ENCODE data around the gene ARMC3. TPM values are rescaled to one million over a fixed set of nuclear protein-coding genes. Genes with fewer than 3 reads are reported as not detected.

The ARMC3 gene
- total and polyA plus RNA-seq, 5 donors from 2014 or later: 1.4 TPM; not detected in 4

DNA sequence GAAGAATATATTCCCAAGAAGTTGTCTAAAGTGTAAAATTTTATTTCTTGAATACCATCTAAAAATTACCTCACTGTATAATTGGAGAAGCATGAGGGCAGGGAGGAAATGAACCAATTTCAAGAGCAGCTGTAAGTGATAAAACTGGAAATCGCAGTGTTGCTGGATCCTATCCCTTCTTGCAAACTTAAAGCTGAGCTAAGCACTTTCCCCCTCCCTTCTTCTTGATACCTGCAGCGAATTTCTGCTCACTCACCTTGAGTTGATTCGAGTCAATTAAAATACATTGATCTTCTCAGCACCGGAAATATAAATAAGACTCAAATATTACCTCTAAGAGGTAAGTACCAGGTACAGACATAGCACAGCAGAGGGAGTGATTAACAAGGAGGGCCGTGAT lies 65.5 kb downstream of the ARMC3 start:
- peaks cover 10% of the 10 kb centered on the region for H3K27me3 ChIP-seq (ENCODE audit: control insufficient read depth, insufficient read depth, low read length)
- no peaks in the 10 kb centered on the region for H3K36me3 Mint-ChIP-seq
- peaks cover 0 to 12% (median 11%) of the 10 kb centered on the region in 4 donors for H3K4me1 Mint-ChIP-seq
- ATAC-seq (ENCODE audit: low read depth in 2 of 2) (no peak), DNase-seq (no peak)
- no peak overlapping the region for H3K4me3 ChIP-seq (ENCODE audit: low read depth, low read length)
- no peak overlapping the region for H3K27ac Mint-ChIP-seq
- H3K9me3 Mint-ChIP-seq: no peaks in the 10 kb centered on the region
- H3K36me3 ChIP-seq (ENCODE audit: control insufficient read depth, insufficient read depth, low read length): no peaks in the 10 kb centered on the region
- peaks cover 38% of the 10 kb centered on the region for H3K27me3 Mint-ChIP-seq
- no peaks in the 10 kb centered on the region for H3K9me3 ChIP-seq (ENCODE audit: control insufficient read depth in 2 of 2, low read length in 2 of 2)
- no peak overlapping the region for H3K4me3 Mint-ChIP-seq
- H3K4me1 ChIP-seq (ENCODE audit: control insufficient read depth, insufficient read depth, low read length, poor library complexity, severe bottlenecking): peaks cover 4% of the 10 kb centered on the region
- H3K27ac ChIP-seq (ENCODE audit: insufficient read depth, low read length, poor library complexity, severe bottlenecking): no peak overlapping the region

- DNase-seq (no peak), ATAC-seq (ENCODE audit: low read depth in 2 of 2) (no peak)
- Histone ChIP-seq H3K27me3 (ENCODE audit: control insufficient read depth, insufficient read depth, low read length) (peaks cover 7% of the 10 kb centered on the region), H3K27ac (ENCODE audit: insufficient read depth, low read length, poor library complexity, severe bottlenecking) (no peak overlapping the region), H3K4me3 (ENCODE audit: low read depth, low read length) (no peak overlapping the region), H3K9me3 (ENCODE audit: control insufficient read depth in 2 of 2, low read length in 2 of 2) (no peaks in the 10 kb centered on the region), H3K4me1 (ENCODE audit: control insufficient read depth, insufficient read depth, low read length, poor library complexity, severe bottlenecking) (peaks cover 3% of the 10 kb centered on the region), H3K36me3 (ENCODE audit: control insufficient read depth, insufficient read depth, low read length) (no peaks in the 10 kb centered on the region)
- Mint-ChIP-seq H3K4me3 (no peak overlapping the region), H3K27ac (peak overlapping the region in 1 of 3 donors; percentile 16), H3K4me1 (peaks cover 0 to 2% (median 1%) of the 10 kb centered on the region in 4 donors), H3K9me3 (peaks cover 0 to 1% (median 0%) of the 10 kb centered on the region in 7 donors), H3K36me3 (no peaks in the 10 kb centered on the region), H3K27me3 (peaks cover 44% of the 10 kb centered on the region)
These were observed 69.2 kb downstream of the ARMC3 start for GRCh38 chr10:22997096-22997495.

- no peaks in the 10 kb centered on the region for H3K4me1 ChIP-seq (ENCODE audit: control insufficient read depth, insufficient read depth, low read length, poor library complexity, severe bottlenecking)
- ATAC-seq (ENCODE audit: low read depth in 2 of 2) (no peak), DNase-seq (no peak)
- no peaks in the 10 kb centered on the region for H3K36me3 Mint-ChIP-seq
- peaks cover 10% of the 10 kb centered on the region for H3K27me3 ChIP-seq (ENCODE audit: control insufficient read depth, insufficient read depth, low read length)
- H3K9me3 Mint-ChIP-seq: peaks cover 0 to 1% (median 0%) of the 10 kb centered on the region in 7 donors
- H3K36me3 ChIP-seq (ENCODE audit: control insufficient read depth, insufficient read depth, low read length): no peaks in the 10 kb centered on the region
- no peak overlapping the region for H3K27ac Mint-ChIP-seq
- peaks cover 50% of the 10 kb centered on the region for H3K27me3 Mint-ChIP-seq
- H3K27ac ChIP-seq (ENCODE audit: insufficient read depth, low read length, poor library complexity, severe bottlenecking): no peak overlapping the region
- H3K4me3 ChIP-seq (ENCODE audit: low read depth, low read length): no peak overlapping the region
- no peak overlapping the region for H3K4me3 Mint-ChIP-seq
- no peaks in the 10 kb centered on the region for H3K9me3 ChIP-seq (ENCODE audit: control insufficient read depth in 2 of 2, low read length in 2 of 2)
- no peaks in the 10 kb centered on the region for H3K4me1 Mint-ChIP-seq
These were observed 70.2 kb downstream of the ARMC3 start for GRCh38 chr10:22998091-22998490.

DNA sequence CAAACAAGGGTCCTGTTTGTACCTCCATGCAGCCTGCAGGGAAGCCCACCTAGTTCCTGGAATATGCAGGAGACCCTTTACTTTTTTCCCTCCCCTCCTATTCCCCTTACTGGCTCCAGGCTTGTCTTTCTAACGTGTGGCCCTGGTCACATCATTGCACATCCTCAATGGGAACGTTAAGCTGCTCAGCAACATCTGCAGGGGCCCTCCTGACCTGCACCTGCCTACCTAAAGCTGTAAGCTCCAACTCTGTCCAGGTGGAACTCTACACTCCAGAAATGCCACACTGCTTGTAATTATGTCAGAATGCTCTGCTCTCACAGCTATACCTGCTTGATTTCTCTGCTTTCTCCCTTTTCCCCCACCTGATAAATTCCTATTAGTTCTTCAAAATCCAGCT lies 72.1 kb downstream of the ARMC3 start:
- no peaks in the 10 kb centered on the region for H3K36me3 ChIP-seq (ENCODE audit: control insufficient read depth, insufficient read depth, low read length)
- DNase-seq (no peak), ATAC-seq (ENCODE audit: low read depth in 2 of 2) (no peak)
- H3K27me3 Mint-ChIP-seq: peaks cover 56% of the 10 kb centered on the region
- H3K27me3 ChIP-seq (ENCODE audit: control insufficient read depth, insufficient read depth, low read length): peaks cover 15% of the 10 kb centered on the region
- H3K4me3 ChIP-seq (ENCODE audit: low read depth, low read length): no peak overlapping the region
- no peaks in the 10 kb centered on the region for H3K4me1 Mint-ChIP-seq
- H3K4me3 Mint-ChIP-seq: no peak overlapping the region
- H3K27ac Mint-ChIP-seq: no peak overlapping the region
- H3K27ac ChIP-seq (ENCODE audit: insufficient read depth, low read length, poor library complexity, severe bottlenecking): no peak overlapping the region
- peaks cover 0 to 5% (median 0%) of the 10 kb centered on the region in 7 donors for H3K9me3 Mint-ChIP-seq
- H3K9me3 ChIP-seq (ENCODE audit: control insufficient read depth in 2 of 2, low read length in 2 of 2): no peaks in the 10 kb centered on the region
- no peaks in the 10 kb centered on the region for H3K4me1 ChIP-seq (ENCODE audit: control insufficient read depth, insufficient read depth, low read length, poor library complexity, severe bottlenecking)
- no peaks in the 10 kb centered on the region for H3K36me3 Mint-ChIP-seq

DNA sequence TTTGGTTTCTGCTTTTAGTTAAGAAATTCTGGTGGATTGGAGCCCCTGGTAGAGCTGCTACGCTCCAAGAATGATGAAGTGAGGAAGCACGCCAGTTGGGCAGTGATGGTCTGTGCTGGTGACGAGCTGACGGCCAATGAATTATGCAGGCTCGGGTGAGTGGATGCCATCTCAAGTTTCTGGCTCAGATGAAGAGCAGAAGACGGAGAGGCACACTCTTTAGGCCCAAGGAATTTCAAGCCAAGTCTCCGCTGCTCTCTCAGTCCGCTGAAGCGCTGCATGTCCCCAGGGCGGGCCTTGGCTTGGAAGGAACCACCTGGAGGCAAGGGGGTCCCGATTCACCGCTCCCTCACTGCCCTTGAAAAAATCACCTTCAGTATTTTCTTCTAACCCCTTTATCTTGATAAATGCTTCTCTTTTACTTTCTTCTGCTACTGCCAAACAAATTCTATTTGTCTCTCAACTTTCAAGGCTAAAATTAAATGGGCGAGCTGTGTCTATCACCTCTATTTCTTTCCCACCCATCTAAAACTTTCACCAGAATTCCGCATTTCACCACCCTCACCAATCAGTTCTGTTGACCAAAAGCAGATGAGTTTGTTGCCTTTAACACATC lies 74.2 kb downstream of the ARMC3 start:
- no peaks in the 10 kb centered on the region for H3K36me3 Mint-ChIP-seq
- H3K9me3 ChIP-seq (ENCODE audit: control insufficient read depth in 2 of 2, low read length in 2 of 2): no peaks in the 10 kb centered on the region
- no peak overlapping the region for H3K27ac ChIP-seq (ENCODE audit: insufficient read depth, low read length, poor library complexity, severe bottlenecking)
- H3K36me3 ChIP-seq (ENCODE audit: control insufficient read depth, insufficient read depth, low read length): no peaks in the 10 kb centered on the region
- H3K4me1 ChIP-seq (ENCODE audit: control insufficient read depth, insufficient read depth, low read length, poor library complexity, severe bottlenecking): no peaks in the 10 kb centered on the region
- DNase-seq (no peak), ATAC-seq (ENCODE audit: low read depth in 2 of 2) (no peak)
- no peak overlapping the region for H3K27ac Mint-ChIP-seq
- no peak overlapping the region for H3K4me3 Mint-ChIP-seq
- peaks cover 51% of the 10 kb centered on the region for H3K27me3 Mint-ChIP-seq
- peaks cover 10% of the 10 kb centered on the region for H3K27me3 ChIP-seq (ENCODE audit: control insufficient read depth, insufficient read depth, low read length)
- H3K9me3 Mint-ChIP-seq: peaks cover 0 to 5% (median 0%) of the 10 kb centered on the region in 7 donors
- no peak overlapping the region for H3K4me3 ChIP-seq (ENCODE audit: low read depth, low read length)
- H3K4me1 Mint-ChIP-seq: no peaks in the 10 kb centered on the region

GRCh38 chr10:23005150-23005549 lies 77.3 kb downstream of the ARMC3 start:
- no peak overlapping the region for H3K27ac Mint-ChIP-seq
- Histone ChIP-seq H3K27me3 (ENCODE audit: control insufficient read depth, insufficient read depth, low read length) (peaks cover 8% of the 10 kb centered on the region), H3K4me1 (ENCODE audit: control insufficient read depth, insufficient read depth, low read length, poor library complexity, severe bottlenecking) (no peaks in the 10 kb centered on the region), H3K4me3 (ENCODE audit: low read depth, low read length) (no peak overlapping the region), H3K27ac (ENCODE audit: insufficient read depth, low read length, poor library complexity, severe bottlenecking) (no peak overlapping the region), H3K36me3 (ENCODE audit: control insufficient read depth, insufficient read depth, low read length) (no peaks in the 10 kb centered on the region), H3K9me3 (ENCODE audit: control insufficient read depth in 2 of 2, low read length in 2 of 2) (no peaks in the 10 kb centered on the region)
- peaks cover 0 to 4% (median 0%) of the 10 kb centered on the region in 7 donors for H3K9me3 Mint-ChIP-seq
- DNase-seq (no peak), ATAC-seq (ENCODE audit: low read depth in 2 of 2) (no peak)
- H3K4me1 Mint-ChIP-seq: no peaks in the 10 kb centered on the region
- H3K36me3 Mint-ChIP-seq: no peaks in the 10 kb centered on the region
- H3K4me3 Mint-ChIP-seq: no peak overlapping the region
- peaks cover 49% of the 10 kb centered on the region for H3K27me3 Mint-ChIP-seq

- Histone ChIP-seq H3K36me3 (ENCODE audit: control insufficient read depth, insufficient read depth, low read length) (no peaks in the 10 kb centered on the region), H3K4me1 (ENCODE audit: control insufficient read depth, insufficient read depth, low read length, poor library complexity, severe bottlenecking) (no peaks in the 10 kb centered on the region), H3K4me3 (ENCODE audit: low read depth, low read length) (no peak overlapping the region), H3K27me3 (ENCODE audit: control insufficient read depth, insufficient read depth, low read length) (peaks cover 2% of the 10 kb centered on the region), H3K27ac (ENCODE audit: insufficient read depth, low read length, poor library complexity, severe bottlenecking) (no peak overlapping the region), H3K9me3 (ENCODE audit: control insufficient read depth in 2 of 2, low read length in 2 of 2) (no peaks in the 10 kb centered on the region)
- Mint-ChIP-seq H3K4me3 (no peak overlapping the region), H3K27me3 (peaks cover 37% of the 10 kb centered on the region), H3K9me3 (no peaks in the 10 kb centered on the region), H3K27ac (no peak overlapping the region), H3K36me3 (no peaks in the 10 kb centered on the region), H3K4me1 (no peaks in the 10 kb centered on the region)
- DNase-seq (no peak), ATAC-seq (ENCODE audit: low read depth in 2 of 2) (no peak)
These were observed 85.9 kb downstream of the ARMC3 start for GRCh38 chr10:23013581-23014335.
